ENCODE data around the gene MIA2.
A peak's percentile ranks its signal among the peaks of the same experiment; 100 is the strongest.

GRCh38 chr14:39426605-39427004 lies 192.9 kb downstream of the MIA2 start:
- TF ChIP-seq CTCF (IDR thresholded peaks at IDR 0.05; ENCODE audit: low read depth, low read length, poor library complexity, severe bottlenecking) = peak; percentile 46
- TF ChIP-seq EZH2phosphoT487 (IDR thresholded peaks at IDR 0.05; ENCODE audit: borderline replicate concordance, low read length) = no peak
